Neural progenitor cell (in vitro differentiated cells): ENCODE results near the gene RHOG.

Source experiments
- CTCF ChIP-seq: fragments of 200-600 bp; sonication (generic); IDR thresholded peaks from 2 replicates; pipeline ENCODE4 v1.5.1; 2017; ENCODE audit warnings: antibody characterized with exemption, mild to moderate bottlenecking
- EZH2 ChIP-seq: fragments of 200-600 bp; sonication (generic); IDR thresholded peaks from 2 replicates; pipeline ENCODE4 v1.6.1; 2017; ENCODE audit warnings: antibody characterized with exemption, mild to moderate bottlenecking, moderate library complexity
- EZH2phosphoT487 ChIP-seq: fragments of 200-600 bp; sonication (generic); IDR thresholded peaks from 2 replicates; pipeline ENCODE4 v1.6.1; 2017; ENCODE audit warnings: antibody characterized with exemption

GRCh38 chr11:3838504-3838903, 2.3 kb downstream of the RHOG start:
- TF ChIP-seq CTCF (no peak), EZH2phosphoT487 (no peak), EZH2 (no peak)
